GM18499 (cell line): ENCODE results near the gene PRRT1.

ENCODE experiments used
- ATAC-seq: cut with Tn5 transposase; IDR thresholded peaks from one replicate; pipeline ENCODE4 v1.9.1; 2021; ENCODE audit warnings: moderate number of reproducible peaks; ENCODE audit not compliant: insufficient read depth, unreplicated experiment

PRRT1 gene

GRCh38 chr6:32175711-32176475 is 24.2 kb upstream of the PRRT1 start, which contains the start of gene AGPAT1:
Gene AGPAT1, minus strand, starts transcription at chr6:32176084. Its CDS starts 4,588 bp downstream, at chr6:32171496.
- ATAC-seq: no peak

- ATAC-seq: no peak
Observed at GRCh38 chr6:32175322-32175710, 23.6 kb upstream of the PRRT1 start.

- ATAC-seq: no peak
Observed at GRCh38 chr6:32174416-32174815, 22.7 kb upstream of the PRRT1 start.

DNA sequence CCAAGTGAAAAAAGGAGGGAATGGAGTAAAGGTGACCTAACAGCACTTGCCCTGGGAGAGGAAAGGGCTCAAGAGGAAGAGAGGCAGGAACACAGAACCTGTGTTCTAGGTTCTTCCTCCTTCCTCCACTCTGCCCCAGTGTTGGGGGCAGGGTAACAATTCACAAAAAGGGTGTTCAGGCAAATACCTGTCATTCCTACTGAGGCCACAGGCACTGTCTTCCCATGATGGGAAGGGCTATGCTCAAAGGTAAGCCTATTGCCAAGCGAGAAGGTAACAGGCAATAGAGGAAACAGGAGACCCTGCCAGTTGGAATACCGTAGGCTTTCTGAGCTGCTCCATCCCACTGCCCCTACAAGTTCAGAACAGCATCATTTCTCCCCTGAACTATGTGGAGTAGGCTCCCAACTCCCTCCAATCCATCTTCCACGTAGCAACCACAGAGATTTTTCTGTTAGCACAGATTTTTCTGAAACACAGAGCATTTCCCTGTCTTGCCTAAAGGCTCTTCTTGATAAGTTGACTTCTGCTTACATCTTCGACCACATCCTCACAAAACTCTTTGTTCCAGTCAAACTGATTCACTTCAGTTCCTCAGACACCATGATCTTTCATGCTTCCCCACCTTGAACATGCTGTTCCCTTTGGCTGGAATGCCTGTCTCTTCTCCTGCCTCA is 21.4 kb upstream of the PRRT1 start:
- no peak for ATAC-seq

DNA sequence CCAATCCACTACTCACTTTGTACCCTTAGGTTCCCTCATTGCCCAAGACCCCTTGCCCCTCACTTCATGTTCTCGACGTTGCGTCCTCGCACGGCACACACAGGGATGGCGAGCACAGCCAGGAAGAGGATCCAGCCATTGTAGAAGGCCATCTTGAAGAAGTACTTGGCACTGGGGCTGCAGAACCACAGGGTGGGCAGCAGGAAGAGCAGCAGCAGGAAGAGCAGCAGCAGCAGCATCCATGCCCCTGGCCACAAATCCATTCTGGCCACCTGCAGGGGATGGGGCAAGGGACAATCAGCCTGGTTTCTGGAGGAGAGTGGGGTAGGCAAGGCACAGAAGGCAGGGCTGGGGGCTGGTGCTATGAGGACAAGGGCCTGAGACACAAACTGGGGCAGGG is 19.5 kb upstream of the PRRT1 start:
- ATAC-seq: no peak

DNA sequence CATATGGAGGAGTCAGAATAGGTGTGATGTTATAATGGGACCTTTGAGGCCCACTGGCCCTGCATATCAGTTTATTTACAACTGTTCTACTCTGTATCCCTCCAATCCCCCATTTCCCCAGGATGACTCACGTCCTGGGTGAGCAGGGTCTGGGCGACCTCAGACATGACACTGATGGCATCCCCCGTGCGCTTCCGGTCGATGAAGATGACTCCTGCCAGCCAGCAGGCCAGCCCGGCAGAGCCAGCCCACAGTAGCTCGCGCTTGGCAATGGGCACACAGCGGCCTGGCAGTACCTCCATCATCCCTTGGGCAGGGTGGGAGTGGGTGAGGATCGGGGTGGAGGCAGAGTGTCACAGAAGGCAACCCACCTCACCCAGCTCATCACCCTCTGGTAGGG is 18.6 kb upstream of the PRRT1 start:
- no peak for ATAC-seq

GRCh38 chr6:32168807-32169591 is 17.3 kb upstream of the PRRT1 start:
- ATAC-seq: no peak

DNA sequence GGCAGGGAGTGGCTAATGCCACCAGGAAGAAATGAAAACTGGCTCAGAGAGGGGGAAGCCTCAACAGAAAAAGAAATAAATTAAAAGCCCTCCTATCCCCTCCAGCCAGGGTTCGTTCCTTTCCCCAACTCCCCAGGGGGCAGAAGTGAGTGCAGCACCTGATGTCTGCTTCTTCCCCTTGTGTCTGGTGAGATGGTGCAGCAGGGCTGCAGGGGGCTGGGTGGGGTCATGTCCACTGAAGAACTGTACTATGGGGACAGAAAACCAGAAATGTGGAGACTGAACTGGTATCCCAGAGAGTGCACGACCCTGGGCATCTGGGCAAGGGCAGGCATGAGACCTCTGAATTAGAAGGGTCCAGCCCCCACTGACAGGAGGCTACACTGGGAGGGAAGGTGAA is 16.6 kb upstream of the PRRT1 start:
- no peak for ATAC-seq

GRCh38 chr6:32167761-32168262 is 16.1 kb upstream of the PRRT1 start:
- ATAC-seq: no peak

GRCh38 chr6:32167154-32167760 is 15.5 kb upstream of the PRRT1 start:
- no peak for ATAC-seq

GRCh38 chr6:32166411-32167061 is 14.8 kb upstream of the PRRT1 start:
- ATAC-seq: no peak

- ATAC-seq: no peak
Observed at GRCh38 chr6:32164295-32164694, 12.6 kb upstream of the PRRT1 start, which contains the start of gene EGFL8. Gene EGFL8, plus strand, starts transcription at chr6:32164595. Its CDS starts 1,571 bp downstream, at chr6:32166166.

DNA sequence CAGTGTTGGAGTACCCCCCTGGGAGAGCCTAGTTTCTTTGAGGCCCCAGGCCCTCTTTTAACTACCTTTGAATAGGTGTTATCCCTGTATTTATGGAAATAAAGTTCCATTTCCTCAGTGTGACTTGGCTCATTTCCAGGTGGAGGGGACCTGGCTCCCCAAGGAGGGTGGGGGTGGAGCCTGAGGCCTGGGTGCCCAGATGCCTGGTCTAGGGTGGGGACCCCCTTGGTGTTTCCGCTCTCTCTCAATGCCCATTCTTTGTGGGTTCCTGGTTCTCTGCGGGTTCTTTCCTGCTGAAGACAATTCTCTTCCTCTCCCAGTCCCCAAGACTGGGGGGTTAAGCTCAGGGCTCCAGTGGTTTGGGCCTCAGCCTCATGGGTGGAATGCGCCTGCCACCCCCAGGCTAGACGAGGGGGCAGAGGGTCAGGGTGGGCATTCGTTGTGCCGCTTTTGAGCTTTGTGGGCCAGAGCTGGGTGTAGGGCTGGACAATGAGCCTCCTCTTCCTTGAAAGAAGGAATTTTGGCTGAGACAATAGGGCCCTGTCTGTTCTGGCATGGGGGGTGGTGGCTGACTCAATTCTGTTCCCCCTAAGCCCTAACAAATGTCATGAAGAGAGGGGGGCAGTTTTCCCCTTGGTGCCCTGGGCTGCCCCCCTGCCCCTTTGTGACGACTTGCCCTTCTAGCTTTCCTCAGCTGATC is 12.0 kb upstream of the PRRT1 start:
- ATAC-seq: no peak

- ATAC-seq: no peak
Observed at GRCh38 chr6:32158052-32158451, 6.3 kb upstream of the PRRT1 start.

DNA sequence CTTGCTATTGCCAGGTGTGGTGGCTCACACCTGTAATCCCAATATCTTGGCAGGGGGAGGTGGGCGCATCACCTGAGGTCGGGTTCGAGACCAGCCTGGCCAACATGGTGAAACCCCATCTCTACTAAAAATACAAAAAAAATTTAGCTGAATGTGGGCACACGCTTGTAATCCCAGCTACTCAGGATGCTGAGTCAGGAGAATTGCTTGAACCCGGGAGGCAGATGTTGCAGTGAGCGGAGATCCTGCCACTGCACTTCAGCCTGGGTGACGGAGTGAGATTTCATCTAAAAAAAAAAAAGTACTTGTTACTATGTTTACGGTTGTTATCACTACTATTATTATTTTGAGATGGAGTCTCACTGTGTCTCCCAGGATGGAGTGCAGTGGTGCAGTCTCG is 5.2 kb upstream of the PRRT1 start:
- ATAC-seq: no peak

GRCh38 chr6:32154514-32155161 is 2.9 kb upstream of the PRRT1 start:
- ATAC-seq: no peak

DNA sequence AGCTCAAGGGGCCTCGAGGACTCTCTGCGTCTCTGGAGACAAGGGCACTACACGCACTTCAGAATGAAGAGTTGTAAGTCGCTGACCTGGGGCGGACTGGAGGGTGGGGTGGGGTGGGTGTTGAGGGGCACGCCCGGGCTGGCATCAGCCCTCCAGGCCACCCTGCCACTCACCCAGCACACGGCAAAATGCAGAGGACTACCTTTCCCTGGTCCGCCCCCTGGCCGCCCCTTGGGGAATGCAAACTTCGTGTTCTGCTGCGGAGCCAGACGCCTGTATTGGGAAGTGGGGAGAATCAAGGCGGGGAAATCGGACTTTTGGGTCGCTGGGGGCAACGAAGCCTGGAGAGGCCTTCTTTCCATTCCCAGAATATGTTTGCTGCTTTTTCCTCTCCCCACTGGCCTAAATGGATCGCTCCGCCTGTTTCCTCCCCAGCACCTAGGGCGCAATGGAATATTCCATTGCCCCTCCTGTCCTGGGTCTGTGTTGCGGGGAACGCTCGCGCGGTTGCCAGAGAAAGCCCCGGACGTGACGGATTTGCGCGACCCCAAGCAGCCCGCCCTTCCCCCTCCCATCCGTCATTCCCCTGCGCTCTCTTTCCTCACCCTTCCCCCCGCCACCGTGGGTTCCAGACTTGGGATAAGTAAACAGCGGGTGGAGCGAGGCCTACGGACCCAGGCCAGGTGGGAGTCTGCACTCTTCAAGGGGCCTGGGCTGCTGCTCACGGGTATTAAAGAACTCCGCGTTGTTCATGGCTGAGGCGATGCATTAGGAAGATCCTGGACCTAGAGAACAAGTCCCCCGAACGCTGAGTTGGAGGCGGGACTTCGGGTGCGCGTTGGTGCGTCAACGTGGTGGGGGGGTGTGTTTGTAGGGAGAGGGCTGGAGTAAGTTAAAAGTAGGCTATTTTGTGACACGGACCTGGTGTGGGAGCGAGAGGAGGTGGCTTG is 2.1 kb upstream of the PRRT1 start, which contains the start of gene PPT2:
Gene PPT2 (plus strand): TSS at position 578 of the 950 bp plus-strand sequence. CDS start 454 bp downstream, outside the sequence.
- ATAC-seq: no peak
